ENCODE measurements around the gene FLOT1. TPM values are rescaled to one million over a fixed set of nuclear protein-coding genes. Genes with fewer than 3 reads are reported as not detected.
A peak's percentile ranks its signal among the peaks of the same experiment; 100 is the strongest.

FLOT1 gene
- total and polyA plus RNA-seq, 2 of the 13 experiments (the other 11 are each of a cell fraction or from before 2014, with no cell fraction given): 82.3 to 130 TPM

DNA sequence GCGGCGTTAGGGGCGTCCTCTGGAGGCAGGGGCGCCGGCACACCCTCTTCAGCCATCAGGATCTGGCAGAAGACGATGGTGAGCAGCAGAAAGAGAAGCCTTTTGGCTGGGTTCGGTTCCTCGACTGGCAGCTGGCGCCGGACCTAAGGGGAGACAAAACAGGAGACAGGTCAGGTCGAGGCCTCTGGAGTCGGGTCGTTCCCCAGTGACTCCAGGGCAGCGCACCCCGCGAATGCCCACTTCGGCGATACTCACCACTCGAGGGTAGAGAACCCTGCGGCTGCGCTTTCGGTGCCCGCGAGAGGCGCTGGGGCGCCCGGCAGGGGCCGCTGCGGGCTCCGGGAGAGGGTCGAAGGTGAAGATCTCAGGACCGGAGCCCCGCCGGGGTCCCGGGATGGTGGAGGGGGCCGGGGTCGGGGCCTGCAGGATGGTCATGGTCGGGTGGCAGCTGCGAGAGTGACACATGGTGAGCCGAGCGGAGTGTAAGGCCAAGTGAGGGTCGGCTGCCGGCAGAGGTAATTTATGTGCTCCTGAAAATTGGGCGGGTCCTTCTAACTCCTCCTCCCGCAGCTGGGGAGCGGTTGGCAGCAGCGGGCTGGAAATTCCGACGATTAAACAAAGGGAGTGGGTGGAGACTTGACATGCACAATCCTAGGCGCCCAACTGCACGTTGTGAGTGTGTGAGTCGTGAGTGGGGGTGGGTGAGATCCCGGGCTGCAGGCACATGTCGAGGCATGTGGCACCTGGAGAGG lies 1.7 kb upstream of the FLOT1 start, which contains the start of gene IER3 (continued):
- TF ChIP-seq, protein P1, sequence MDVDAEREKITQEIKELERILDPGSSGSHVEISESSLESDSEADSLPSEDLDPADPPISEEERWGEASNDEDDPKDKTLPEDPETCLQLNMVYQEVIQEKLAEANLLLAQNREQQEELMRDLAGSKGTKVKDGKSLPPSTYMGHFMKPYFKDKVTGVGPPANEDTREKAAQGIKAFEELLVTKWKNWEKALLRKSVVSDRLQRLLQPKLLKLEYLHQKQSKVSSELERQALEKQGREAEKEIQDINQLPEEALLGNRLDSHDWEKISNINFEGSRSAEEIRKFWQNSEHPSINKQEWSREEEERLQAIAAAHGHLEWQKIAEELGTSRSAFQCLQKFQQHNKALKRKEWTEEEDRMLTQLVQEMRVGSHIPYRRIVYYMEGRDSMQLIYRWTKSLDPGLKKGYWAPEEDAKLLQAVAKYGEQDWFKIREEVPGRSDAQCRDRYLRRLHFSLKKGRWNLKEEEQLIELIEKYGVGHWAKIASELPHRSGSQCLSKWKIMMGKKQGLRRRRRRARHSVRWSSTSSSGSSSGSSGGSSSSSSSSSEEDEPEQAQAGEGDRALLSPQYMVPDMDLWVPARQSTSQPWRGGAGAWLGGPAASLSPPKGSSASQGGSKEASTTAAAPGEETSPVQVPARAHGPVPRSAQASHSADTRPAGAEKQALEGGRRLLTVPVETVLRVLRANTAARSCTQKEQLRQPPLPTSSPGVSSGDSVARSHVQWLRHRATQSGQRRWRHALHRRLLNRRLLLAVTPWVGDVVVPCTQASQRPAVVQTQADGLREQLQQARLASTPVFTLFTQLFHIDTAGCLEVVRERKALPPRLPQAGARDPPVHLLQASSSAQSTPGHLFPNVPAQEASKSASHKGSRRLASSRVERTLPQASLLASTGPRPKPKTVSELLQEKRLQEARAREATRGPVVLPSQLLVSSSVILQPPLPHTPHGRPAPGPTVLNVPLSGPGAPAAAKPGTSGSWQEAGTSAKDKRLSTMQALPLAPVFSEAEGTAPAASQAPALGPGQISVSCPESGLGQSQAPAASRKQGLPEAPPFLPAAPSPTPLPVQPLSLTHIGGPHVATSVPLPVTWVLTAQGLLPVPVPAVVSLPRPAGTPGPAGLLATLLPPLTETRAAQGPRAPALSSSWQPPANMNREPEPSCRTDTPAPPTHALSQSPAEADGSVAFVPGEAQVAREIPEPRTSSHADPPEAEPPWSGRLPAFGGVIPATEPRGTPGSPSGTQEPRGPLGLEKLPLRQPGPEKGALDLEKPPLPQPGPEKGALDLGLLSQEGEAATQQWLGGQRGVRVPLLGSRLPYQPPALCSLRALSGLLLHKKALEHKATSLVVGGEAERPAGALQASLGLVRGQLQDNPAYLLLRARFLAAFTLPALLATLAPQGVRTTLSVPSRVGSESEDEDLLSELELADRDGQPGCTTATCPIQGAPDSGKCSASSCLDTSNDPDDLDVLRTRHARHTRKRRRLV (CRISPR knock-in tag; IDR thresholded peaks at IDR 0.05): peak; percentile 95
- TF ChIP-seq, protein P2, sequence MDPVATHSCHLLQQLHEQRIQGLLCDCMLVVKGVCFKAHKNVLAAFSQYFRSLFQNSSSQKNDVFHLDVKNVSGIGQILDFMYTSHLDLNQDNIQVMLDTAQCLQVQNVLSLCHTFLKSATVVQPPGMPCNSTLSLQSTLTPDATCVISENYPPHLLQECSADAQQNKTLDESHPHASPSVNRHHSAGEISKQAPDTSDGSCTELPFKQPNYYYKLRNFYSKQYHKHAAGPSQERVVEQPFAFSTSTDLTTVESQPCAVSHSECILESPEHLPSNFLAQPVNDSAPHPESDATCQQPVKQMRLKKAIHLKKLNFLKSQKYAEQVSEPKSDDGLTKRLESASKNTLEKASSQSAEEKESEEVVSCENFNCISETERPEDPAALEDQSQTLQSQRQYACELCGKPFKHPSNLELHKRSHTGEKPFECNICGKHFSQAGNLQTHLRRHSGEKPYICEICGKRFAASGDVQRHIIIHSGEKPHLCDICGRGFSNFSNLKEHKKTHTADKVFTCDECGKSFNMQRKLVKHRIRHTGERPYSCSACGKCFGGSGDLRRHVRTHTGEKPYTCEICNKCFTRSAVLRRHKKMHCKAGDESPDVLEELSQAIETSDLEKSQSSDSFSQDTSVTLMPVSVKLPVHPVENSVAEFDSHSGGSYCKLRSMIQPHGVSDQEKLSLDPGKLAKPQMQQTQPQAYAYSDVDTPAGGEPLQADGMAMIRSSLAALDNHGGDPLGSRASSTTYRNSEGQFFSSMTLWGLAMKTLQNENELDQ (CRISPR knock-in tag; IDR thresholded peaks at IDR 0.05; ENCODE audit: borderline replicate concordance): 0 out of 2 replicates have a peak, but pooled peaks have one; percentile 57
- TF ChIP-seq ZNF816 (CRISPR knock-in tag; IDR thresholded peaks at IDR 0.05; ENCODE audit: borderline replicate concordance) (peak; percentile 88), ZNF550 (CRISPR knock-in tag; IDR thresholded peaks at IDR 0.05; ENCODE audit: borderline replicate concordance) (no peak), NFKB2 (CRISPR knock-in tag; IDR thresholded peaks at IDR 0.05; ENCODE audit: borderline replicate concordance) (peak; percentile 98), GTF3A (CRISPR knock-in tag; conservative IDR thresholded peaks at IDR 0.05) (no peak), SALL1 (CRISPR knock-in tag; IDR thresholded peaks at IDR 0.05) (peak; percentile 94), GPN1 (CRISPR knock-in tag; IDR thresholded peaks at IDR 0.05; ENCODE audit: borderline replicate concordance) (no peak), CBFB (CRISPR knock-in tag; IDR thresholded peaks at IDR 0.05) (0 out of 2 replicates have a peak, but pooled peaks have one; percentile 35), RFXAP (CRISPR knock-in tag; IDR thresholded peaks at IDR 0.05; ENCODE audit: borderline replicate concordance) (peak; percentile 89; the same call in 1 of the 2 replicates), RFX3 (CRISPR knock-in tag; IDR thresholded peaks at IDR 0.05) (peak; percentile 10; the same call in 1 of the 2 replicates), ZIK1 (CRISPR knock-in tag; IDR thresholded peaks at IDR 0.05; ENCODE audit: borderline replicate concordance, low read depth) (peak; percentile 56; the same call in 1 of the 2 replicates), ETV5 (CRISPR knock-in tag; IDR thresholded peaks at IDR 0.05; ENCODE audit: borderline replicate concordance) (peak; percentile 64)
- TF ChIP-seq, protein P3, sequence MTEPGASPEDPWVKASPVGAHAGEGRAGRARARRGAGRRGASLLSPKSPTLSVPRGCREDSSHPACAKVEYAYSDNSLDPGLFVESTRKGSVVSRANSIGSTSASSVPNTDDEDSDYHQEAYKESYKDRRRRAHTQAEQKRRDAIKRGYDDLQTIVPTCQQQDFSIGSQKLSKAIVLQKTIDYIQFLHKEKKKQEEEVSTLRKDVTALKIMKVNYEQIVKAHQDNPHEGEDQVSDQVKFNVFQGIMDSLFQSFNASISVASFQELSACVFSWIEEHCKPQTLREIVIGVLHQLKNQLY (CRISPR knock-in tag; IDR thresholded peaks at IDR 0.05): no peak
- TF ChIP-seq, protein P4, sequence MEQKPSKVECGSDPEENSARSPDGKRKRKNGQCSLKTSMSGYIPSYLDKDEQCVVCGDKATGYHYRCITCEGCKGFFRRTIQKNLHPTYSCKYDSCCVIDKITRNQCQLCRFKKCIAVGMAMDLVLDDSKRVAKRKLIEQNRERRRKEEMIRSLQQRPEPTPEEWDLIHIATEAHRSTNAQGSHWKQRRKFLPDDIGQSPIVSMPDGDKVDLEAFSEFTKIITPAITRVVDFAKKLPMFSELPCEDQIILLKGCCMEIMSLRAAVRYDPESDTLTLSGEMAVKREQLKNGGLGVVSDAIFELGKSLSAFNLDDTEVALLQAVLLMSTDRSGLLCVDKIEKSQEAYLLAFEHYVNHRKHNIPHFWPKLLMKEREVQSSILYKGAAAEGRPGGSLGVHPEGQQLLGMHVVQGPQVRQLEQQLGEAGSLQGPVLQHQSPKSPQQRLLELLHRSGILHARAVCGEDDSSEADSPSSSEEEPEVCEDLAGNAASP (CRISPR knock-in tag; IDR thresholded peaks at IDR 0.05; ENCODE audit: borderline replicate concordance): peak; percentile 88
